GM12878 (cell line): ENCODE results near the gene GPR89B. TPM values are rescaled to one million over a fixed set of nuclear protein-coding genes. Genes with fewer than 3 reads are reported as not detected.

Source experiments
- ATAC-seq: fragments of 200-7000 bp; cut with Tn5 transposase; 3 replicates; pipeline ENCODE4 v1.9.1; 2020; ENCODE audit warnings: mild to moderate bottlenecking, moderate library complexity
- BruUV-seq: library from RNA; stranded (reverse); fragments of 400-500 nt; replicated peaks from 2 replicates; lab custom pipeline; 2021; lab: Mats Ljungman, UMichigan
- CTCF ChIA-PET: fragments of 300-600 bp; sonication (Branson Sonifier 250); formaldehyde crosslinking; extraction: SDS; loops from one replicate; lab custom pipeline; 2021; ENCODE audit warnings: inconsistent platforms; lab: Yijun Ruan, JAX
- POLR2A ChIA-PET: fragments of 350-600 bp; formaldehyde crosslinking; extraction: SDS; loops from one replicate; lab custom pipeline; 2021; ENCODE audit warnings: inconsistent platforms; lab: Charles Lee
- RAD21 ChIA-PET: fragments of 300-600 bp; sonication (Branson Sonifier 250); formaldehyde crosslinking; loops from one replicate; lab custom pipeline; 2023; ENCODE audit warnings: antibody characterized with exemption; ENCODE audit not compliant: unreplicated experiment; lab: Charles Lee
- SMC1A ChIA-PET: fragments of 300-600 bp; sonication (Branson Sonifier 250); formaldehyde crosslinking; loops from one replicate; lab custom pipeline; 2023; ENCODE audit not compliant: unreplicated experiment, uncharacterized antibody; lab: Charles Lee
- DNase-seq: peaks from one replicate; pipeline ENCODE4 v3.0.0-alpha.2; 2011; ENCODE audit warnings: low read depth, low spot score
- FAIRE-seq: peaks from 3 replicates; lab custom pipeline; 2011; peaks lifted over from hg19 to GRCh38; lab: Jason Lieb, UNC
- H2AFZ ChIP-seq: 2 replicates; pipeline ENCODE4 v1.6.0; 2011; ENCODE audit warnings: low read depth, low read length, control low read depth; ENCODE audit not compliant: control insufficient read depth
- H3K27ac ChIP-seq: 2 replicates; pipeline ENCODE4 v1.5.1; 2011; ENCODE audit warnings: control low read depth; ENCODE audit not compliant: control insufficient read depth, insufficient read depth
- H3K27me3 ChIP-seq, 2 experiments: replicated peaks in 1 of 2; 2 replicates each; pipeline versions ENCODE4 v1.6.0 to v1.6.1; 2011; ENCODE audit warnings: low read length in 1 of 2; ENCODE audit not compliant: control insufficient read depth in 2 of 2, insufficient read depth in 2 of 2
- H3K36me3 ChIP-seq, 2 experiments: 2 replicates each; pipeline ENCODE4 v1.5.1; 2011; ENCODE audit warnings: low read length in 1 of 2; ENCODE audit not compliant: control insufficient read depth in 2 of 2, insufficient read depth in 2 of 2
- H3K4me1 ChIP-seq: 2 replicates; pipeline ENCODE4 v1.6.1; 2011; ENCODE audit warnings: mild to moderate bottlenecking, low read length, moderate library complexity, mixed read lengths; ENCODE audit not compliant: control insufficient read depth, insufficient read depth
- H3K4me2 ChIP-seq: 2 replicates; pipeline ENCODE4 v1.6.0; 2011; ENCODE audit warnings: control low read depth; ENCODE audit not compliant: control insufficient read depth, insufficient read depth
- H3K4me3 ChIP-seq: fragments of 200-600 bp; sonication (generic); 2 replicates; pipeline ENCODE4 v1.5.1; 2016
- H3K79me2 ChIP-seq: 2 replicates; pipeline ENCODE4 v1.6.0; 2011; ENCODE audit warnings: low read length; ENCODE audit not compliant: control insufficient read depth, insufficient read depth
- H3K9ac ChIP-seq: 2 replicates; pipeline ENCODE4 v1.8.0; 2011; ENCODE audit warnings: low read length, control low read depth, mixed read lengths; ENCODE audit not compliant: control insufficient read depth, insufficient read depth
- H3K9me3 ChIP-seq: replicated peaks from 3 replicates; pipeline ENCODE4 v1.5.1; 2011; ENCODE audit warnings: mild to moderate bottlenecking, low read length; ENCODE audit not compliant: control insufficient read depth, insufficient read depth
- H4K20me1 ChIP-seq: 2 replicates; pipeline ENCODE4 v1.6.0; 2011; ENCODE audit not compliant: control insufficient read depth, insufficient read depth
- CREB1 ChIP-seq: IDR thresholded peaks from 2 replicates; pipeline ENCODE4 v1.6.1; 2012; ENCODE audit warnings: low read depth, mild to moderate bottlenecking, inconsistent platforms
- LARP7 ChIP-seq: fragments of 450-650 bp; IDR thresholded peaks from 2 replicates; pipeline ENCODE4 v1.6.1; 2017; ENCODE audit warnings: mild to moderate bottlenecking
- POLR2AphosphoS5 ChIP-seq: IDR thresholded peaks from 2 replicates; pipeline ENCODE4 v1.6.1; 2011; ENCODE audit warnings: mild to moderate bottlenecking, low read length, inconsistent platforms
- RFX5 ChIP-seq: IDR thresholded peaks from 2 replicates; pipeline ENCODE4 v1.6.1; 2011; ENCODE audit warnings: low read depth, low read length, improper control_type of control experiment
- SMAD5 ChIP-seq: IDR thresholded peaks from 2 replicates; pipeline ENCODE4 v1.6.1; 2016; ENCODE audit warnings: antibody characterized with exemption, low read depth
- STAT3 ChIP-seq: IDR thresholded peaks from 2 replicates; pipeline ENCODE4 v1.6.1; 2011; ENCODE audit warnings: low read depth, low read length, improper control_type of control experiment
- in situ Hi-C: fragments of 300-500 bp; cut with MboI; formaldehyde crosslinking; loops from 9 replicates; pipeline ENCODE4 v1.14.3; 2018; ENCODE audit warnings: mixed read lengths
- intact Hi-C: fragments of 100-400 bp; cut with micrococcal nuclease; formaldehyde crosslinking; loops from one replicate; pipeline ENCODE4 v1.14.2; 2022; ENCODE audit not compliant: unreplicated experiment
- polyA plus RNA-seq, 11 experiments: library from polyadenylated mRNA; depleted of rRNA in 4 of 11; unstranded in 6 of 11; stranded (reverse) in 5 of 11; fragments of >200 nt; fragmentation: Nextera tagmentation in 4 of 11; fragmentation: Illumina TruSeq in 1 of 11; extraction: Ambion mirVana in 4 of 11; extraction: Trizol in 1 of 11; gene quantifications; 1 replicate in 1 of 11; 2 replicates in 10 of 11; pipeline versions ENCODE4 v1.2.1 to v1.2.3, GENCODE V29; 2011 to 2016; ENCODE audit warnings: inconsistent platforms in 2 of 11, missing spikeins in 2 of 11, low read depth in 1 of 11
- total RNA-seq, 4 experiments: library from RNA; depleted of rRNA in 3 of 4; stranded (reverse); fragments of >200 nt in 3 of 4; fragmentation: Illumina TruSeq in 1 of 4; extraction: Trizol in 1 of 4; gene quantifications; 2 replicates each; pipeline versions ENCODE4 v1.2.1 to v1.2.3, GENCODE V29; 2013 to 2021
- TF ChIP-seq, protein P1 (sequence below): IDR thresholded peaks from 2 replicates; pipeline ENCODE4 v1.6.1; 2011; ENCODE audit warnings: mild to moderate bottlenecking, low read depth, low read length, moderate library complexity; ENCODE audit not compliant: insufficient replicate concordance
- TF ChIP-seq, protein P2 (sequence below): IDR thresholded peaks from 2 replicates; pipeline ENCODE4 v1.6.1; 2011; ENCODE audit warnings: low read depth, mild to moderate bottlenecking, low read length, moderate library complexity, borderline replicate concordance; ENCODE audit errors: extremely low read depth
- TF ChIP-seq, protein P3 (sequence below): fragments of 450-650 bp; IDR thresholded peaks from 2 replicates; pipeline ENCODE4 v1.6.1; 2017; ENCODE audit warnings: low read depth, mild to moderate bottlenecking, moderate library complexity
- TF ChIP-seq, protein P4 (sequence below): fragments of 450-650 bp; formaldehyde crosslinking; IDR thresholded peaks from 2 replicates; pipeline ENCODE4 v1.4.0; 2022; ENCODE audit warnings: mild to moderate bottlenecking, moderate library complexity

Gene GPR89B
- total and polyA plus RNA-seq, 10 of the 15 experiments (the other 5 are each of a cell fraction or from before 2014, with no cell fraction given) = 7.5 to 28.9 (median 16.6) TPM

DNA sequence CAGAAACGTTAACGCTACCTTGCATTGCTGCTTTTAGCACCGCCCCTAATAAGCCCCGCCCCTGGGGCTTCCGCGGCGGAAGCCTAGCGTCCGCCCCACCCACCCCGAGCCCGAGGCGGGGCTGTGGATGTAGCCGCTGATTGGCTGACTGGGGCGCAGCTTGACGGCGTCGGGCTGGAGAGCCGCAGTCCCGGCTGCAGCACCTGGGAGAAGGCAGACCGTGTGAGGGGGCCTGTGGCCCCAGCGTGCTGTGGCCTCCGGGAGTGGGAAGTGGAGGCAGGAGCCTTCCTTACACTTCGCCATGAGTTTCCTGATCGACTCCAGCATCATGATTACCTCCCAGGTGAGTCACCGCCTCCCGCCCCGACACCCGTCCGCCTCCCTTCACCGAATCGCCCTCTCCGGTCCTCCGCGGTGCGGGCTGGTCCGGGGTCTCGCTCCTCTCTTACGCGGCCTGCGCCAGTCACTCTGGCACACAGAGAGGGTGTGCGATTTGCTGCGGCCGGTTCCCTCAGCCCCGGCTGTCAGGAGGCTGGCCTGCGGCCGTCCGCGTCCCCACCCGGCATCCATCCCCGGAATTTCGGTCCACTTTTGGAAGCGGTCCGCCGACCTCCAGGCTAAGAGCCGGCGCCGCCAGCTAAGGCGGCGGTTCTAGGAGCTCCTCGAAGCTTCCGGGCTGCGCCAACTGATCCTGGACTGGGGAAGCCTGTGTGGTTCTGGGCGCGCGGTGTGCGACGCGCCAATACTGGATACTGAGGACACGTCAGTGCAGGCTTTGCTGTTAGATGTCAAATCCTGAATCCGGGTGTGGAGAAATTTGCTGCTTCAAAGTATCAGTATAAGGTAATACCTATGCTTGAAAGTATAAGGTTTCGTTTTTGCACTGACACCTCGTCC lies at the start of gene GPR89B (continued):
- TF ChIP-seq POLR2AphosphoS5 = peak; percentile 88
- peak; percentile 79 for TF ChIP-seq CREB1
- 0 out of 2 replicates have a peak, but pooled peaks have one; percentile 43 for TF ChIP-seq SMAD5
- TF ChIP-seq, all 136 proteins: peak for 19; not testable (repeated sequence) for 117

DNA sequence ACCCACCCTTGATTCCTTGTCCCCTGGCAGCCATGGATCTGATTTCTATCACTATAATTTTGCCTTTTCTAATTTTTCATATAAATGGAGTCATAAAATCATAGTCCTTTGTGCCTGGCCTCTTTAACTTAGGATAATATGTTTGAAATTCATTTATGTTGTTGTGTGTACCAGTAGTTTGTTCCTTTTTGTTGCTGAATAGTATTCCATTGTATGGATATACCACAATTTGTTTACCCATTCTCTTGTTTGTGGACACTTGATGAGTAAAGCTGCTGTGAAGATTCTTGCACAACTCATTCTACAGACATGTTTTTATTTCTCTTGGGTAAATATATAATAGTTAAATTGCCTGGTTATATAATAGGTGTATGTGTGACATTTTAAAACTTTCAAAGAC lies 48.3 kb upstream of the GPR89B start:
- ATAC-seq (no peak), FAIRE-seq (no peak), DNase-seq (no peak)
- no peaks in the 10 kb centered on the region for H3K36me3 ChIP-seq
- H3K4me3 ChIP-seq = no peak overlapping the region
- H2AFZ ChIP-seq = no peak overlapping the region
- H3K79me2 ChIP-seq = no peaks in the 10 kb centered on the region
- H3K4me2 ChIP-seq = no peak overlapping the region
- BruUV-seq = no TSS peak
- H3K9me3 ChIP-seq = no peaks in the 10 kb centered on the region
- in situ Hi-C loops = no loop called here
- H3K4me1 ChIP-seq = no peaks in the 10 kb centered on the region
- ChIA-PET CTCF (no interaction called here), POLR2A (no interaction called here), SMC1A (no interaction called here), RAD21 (no interaction called here)
- H3K27me3 ChIP-seq = no peaks in the 10 kb centered on the region
- no peak overlapping the region for H3K27ac ChIP-seq
- H4K20me1 ChIP-seq = no peaks in the 10 kb centered on the region
- intact Hi-C loops = no loop called here
- H3K9ac ChIP-seq = no peak overlapping the region
- TF ChIP-seq, protein P1, sequence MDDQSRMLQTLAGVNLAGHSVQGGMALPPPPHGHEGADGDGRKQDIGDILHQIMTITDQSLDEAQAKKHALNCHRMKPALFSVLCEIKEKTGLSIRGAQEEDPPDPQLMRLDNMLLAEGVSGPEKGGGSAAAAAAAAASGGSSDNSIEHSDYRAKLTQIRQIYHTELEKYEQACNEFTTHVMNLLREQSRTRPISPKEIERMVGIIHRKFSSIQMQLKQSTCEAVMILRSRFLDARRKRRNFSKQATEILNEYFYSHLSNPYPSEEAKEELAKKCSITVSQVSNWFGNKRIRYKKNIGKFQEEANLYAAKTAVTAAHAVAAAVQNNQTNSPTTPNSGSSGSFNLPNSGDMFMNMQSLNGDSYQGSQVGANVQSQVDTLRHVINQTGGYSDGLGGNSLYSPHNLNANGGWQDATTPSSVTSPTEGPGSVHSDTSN = no peak
- no peak for TF ChIP-seq LARP7
- TF ChIP-seq, protein P2, sequence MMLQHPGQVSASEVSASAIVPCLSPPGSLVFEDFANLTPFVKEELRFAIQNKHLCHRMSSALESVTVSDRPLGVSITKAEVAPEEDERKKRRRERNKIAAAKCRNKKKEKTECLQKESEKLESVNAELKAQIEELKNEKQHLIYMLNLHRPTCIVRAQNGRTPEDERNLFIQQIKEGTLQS = no peak
- TF ChIP-seq, protein P3, sequence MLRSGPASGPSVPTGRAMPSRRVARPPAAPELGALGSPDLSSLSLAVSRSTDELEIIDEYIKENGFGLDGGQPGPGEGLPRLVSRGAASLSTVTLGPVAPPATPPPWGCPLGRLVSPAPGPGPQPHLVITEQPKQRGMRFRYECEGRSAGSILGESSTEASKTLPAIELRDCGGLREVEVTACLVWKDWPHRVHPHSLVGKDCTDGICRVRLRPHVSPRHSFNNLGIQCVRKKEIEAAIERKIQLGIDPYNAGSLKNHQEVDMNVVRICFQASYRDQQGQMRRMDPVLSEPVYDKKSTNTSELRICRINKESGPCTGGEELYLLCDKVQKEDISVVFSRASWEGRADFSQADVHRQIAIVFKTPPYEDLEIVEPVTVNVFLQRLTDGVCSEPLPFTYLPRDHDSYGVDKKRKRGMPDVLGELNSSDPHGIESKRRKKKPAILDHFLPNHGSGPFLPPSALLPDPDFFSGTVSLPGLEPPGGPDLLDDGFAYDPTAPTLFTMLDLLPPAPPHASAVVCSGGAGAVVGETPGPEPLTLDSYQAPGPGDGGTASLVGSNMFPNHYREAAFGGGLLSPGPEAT = no peak
- TF ChIP-seq, protein P4, sequence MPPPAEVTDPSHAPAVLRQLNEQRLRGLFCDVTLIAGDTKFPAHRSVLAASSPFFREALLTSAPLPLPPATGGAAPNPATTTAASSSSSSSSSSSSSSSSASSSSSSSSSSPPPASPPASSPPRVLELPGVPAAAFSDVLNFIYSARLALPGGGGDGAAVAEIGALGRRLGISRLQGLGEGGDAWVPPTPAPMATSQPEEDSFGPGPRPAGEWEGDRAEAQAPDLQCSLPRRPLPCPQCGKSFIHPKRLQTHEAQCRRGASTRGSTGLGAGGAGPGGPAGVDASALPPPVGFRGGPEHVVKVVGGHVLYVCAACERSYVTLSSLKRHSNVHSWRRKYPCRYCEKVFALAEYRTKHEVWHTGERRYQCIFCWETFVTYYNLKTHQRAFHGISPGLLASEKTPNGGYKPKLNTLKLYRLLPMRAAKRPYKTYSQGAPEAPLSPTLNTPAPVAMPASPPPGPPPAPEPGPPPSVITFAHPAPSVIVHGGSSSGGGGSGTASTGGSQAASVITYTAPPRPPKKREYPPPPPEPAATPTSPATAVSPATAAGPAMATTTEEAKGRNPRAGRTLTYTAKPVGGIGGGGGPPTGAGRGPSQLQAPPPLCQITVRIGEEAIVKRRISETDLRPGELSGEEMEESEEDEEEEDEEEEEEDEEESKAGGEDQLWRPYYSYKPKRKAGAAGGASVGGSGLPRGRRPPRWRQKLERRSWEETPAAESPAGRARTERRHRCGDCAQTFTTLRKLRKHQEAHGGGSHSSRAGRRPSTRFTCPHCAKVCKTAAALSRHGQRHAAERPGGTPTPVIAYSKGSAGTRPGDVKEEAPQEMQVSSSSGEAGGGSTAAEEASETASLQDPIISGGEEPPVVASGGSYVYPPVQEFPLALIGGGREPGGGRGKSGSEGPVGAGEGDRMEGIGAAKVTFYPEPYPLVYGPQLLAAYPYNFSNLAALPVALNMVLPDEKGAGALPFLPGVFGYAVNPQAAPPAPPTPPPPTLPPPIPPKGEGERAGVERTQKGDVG (CRISPR knock-in tag) = no peak
- no peak for TF ChIP-seq RFX5
- no peak for TF ChIP-seq STAT3
- TF ChIP-seq CREB1 = no peak
